ENCODE data around the gene USP5. TPM values are rescaled to one million over a fixed set of nuclear protein-coding genes. Genes with fewer than 3 reads are reported as not detected.

The USP5 gene
- total RNA-seq, 3 donors from 2014 or later (not counting 1 experiment from before 2014, with no cell fraction given) = 48.3 to 67.2 (median 57.2) TPM

DNA sequence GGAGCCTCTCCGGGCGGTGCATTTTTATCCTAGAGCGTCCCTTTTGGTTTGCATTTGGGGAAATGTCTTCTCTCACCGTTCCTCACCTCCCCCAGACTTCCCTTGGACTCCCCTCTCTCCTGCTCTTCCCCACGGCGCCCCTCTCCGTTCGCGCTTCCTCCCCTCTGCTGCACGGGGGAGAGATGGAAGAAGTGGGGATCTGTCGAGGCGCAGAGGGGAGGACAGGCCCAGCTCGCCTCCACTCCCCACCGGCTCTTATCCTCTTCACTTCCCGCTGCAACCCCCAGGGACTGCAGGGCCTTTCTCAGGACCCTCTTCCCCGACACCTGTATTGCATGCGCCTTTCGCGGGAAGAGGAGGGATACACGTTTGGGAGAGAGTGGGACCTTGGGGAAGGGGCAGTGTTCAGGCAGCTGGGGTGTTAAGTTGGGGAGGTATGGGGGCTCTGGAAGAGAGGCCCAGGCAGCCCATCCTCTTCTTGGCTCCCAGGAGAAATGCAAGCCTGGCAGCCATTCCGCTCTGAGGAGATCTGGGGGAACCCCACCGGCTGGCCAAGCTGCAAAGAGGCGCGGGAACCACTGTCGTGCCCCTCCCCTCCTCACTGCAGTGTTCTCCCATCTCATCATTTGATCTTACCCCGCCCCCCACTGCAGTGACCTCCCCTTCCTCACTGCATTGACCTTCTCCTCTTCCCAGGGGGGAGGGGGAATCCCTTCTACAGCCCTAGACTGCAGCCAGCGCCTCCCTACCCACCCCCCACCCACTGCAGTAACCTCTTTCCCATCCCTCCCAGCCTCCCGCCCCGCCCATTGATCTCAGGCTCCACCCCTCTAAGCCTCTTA, 63.2 kb downstream of the USP5 start:
- intact Hi-C loops (cut with micrococcal nuclease) = loop anchor here (2.0 kb wide), 1 partner anchor 42 kb away; the partner anchor contains the start of gene SPSB2
- peak overlapping the region; percentile 74 to 95 for H3K27ac Mint-ChIP-seq
- Histone ChIP-seq H3K27ac (ENCODE audit: low read length) (peak overlapping the region; percentile 36), H3K27me3 (ENCODE audit: control insufficient read depth, insufficient read depth, low read length) (no peaks in the 10 kb centered on the region), H3K4me1 (ENCODE audit: control insufficient read depth, insufficient read depth, low read length) (peaks cover 16% of the 10 kb centered on the region), H3K36me3 (ENCODE audit: control insufficient read depth, insufficient read depth, low read length) (no peaks in the 10 kb centered on the region), H3K4me3 (ENCODE audit: low read length) (peak overlapping the region; percentile 42), H3K9me3 (ENCODE audit: control insufficient read depth, insufficient read depth, low read length) (no peaks in the 10 kb centered on the region)
- peaks cover 0 to 6% of the 10 kb centered on the region in 2 donors for H3K27me3 Mint-ChIP-seq (ENCODE audit: low read depth in 2 of 2)
- H3K9me3 Mint-ChIP-seq = no peaks in the 10 kb centered on the region
- WGBS (ENCODE audit: insufficient coverage) = 35% methylated on average over 20 of the region's 29 CpGs
- peaks cover 16 to 41% of the 10 kb centered on the region in 2 donors for H3K4me1 Mint-ChIP-seq
- TF ChIP-seq, protein P1, sequence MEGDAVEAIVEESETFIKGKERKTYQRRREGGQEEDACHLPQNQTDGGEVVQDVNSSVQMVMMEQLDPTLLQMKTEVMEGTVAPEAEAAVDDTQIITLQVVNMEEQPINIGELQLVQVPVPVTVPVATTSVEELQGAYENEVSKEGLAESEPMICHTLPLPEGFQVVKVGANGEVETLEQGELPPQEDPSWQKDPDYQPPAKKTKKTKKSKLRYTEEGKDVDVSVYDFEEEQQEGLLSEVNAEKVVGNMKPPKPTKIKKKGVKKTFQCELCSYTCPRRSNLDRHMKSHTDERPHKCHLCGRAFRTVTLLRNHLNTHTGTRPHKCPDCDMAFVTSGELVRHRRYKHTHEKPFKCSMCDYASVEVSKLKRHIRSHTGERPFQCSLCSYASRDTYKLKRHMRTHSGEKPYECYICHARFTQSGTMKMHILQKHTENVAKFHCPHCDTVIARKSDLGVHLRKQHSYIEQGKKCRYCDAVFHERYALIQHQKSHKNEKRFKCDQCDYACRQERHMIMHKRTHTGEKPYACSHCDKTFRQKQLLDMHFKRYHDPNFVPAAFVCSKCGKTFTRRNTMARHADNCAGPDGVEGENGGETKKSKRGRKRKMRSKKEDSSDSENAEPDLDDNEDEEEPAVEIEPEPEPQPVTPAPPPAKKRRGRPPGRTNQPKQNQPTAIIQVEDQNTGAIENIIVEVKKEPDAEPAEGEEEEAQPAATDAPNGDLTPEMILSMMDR (IDR thresholded peaks at IDR 0.05) = no peak
- ATAC-seq (no peak), DNase-seq (no peak)
- peak overlapping the region; percentile 94 for H3K4me3 Mint-ChIP-seq
- H3K36me3 Mint-ChIP-seq = no peaks in the 10 kb centered on the region

DNA sequence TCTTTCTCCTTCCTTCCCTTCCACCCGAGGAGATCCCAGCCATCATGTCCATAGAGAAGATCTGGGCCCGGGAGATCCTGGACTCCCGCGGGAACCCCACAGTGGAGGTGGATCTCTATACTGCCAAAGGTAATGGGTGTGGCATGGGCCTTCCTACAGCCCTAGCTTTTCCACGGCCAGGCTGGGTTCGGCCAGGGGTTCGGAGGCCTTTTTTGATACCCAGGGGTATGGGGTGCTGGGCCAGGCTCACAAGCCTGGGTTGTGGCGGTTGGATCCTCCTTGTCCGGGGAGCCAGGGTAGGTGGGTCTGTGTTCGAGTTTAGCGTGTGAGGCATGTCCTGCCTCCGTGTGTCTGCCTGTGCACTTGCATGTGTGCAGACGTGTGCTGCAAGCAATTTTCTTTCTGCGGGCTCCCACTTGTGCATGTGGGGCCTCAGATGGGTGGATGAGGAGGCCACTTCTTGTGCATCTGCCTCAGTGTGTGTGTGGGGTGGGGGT, 63.9 kb downstream of the USP5 start:
- Histone ChIP-seq H3K36me3 (ENCODE audit: control insufficient read depth, insufficient read depth, low read length) (no peaks in the 10 kb centered on the region), H3K27me3 (ENCODE audit: control insufficient read depth, insufficient read depth, low read length) (no peaks in the 10 kb centered on the region), H3K4me1 (ENCODE audit: control insufficient read depth, insufficient read depth, low read length) (peaks cover 16% of the 10 kb centered on the region), H3K27ac (ENCODE audit: low read length) (no peak overlapping the region), H3K4me3 (ENCODE audit: low read length) (no peak overlapping the region), H3K9me3 (ENCODE audit: control insufficient read depth, insufficient read depth, low read length) (no peaks in the 10 kb centered on the region)
- TF ChIP-seq, protein P1 (IDR thresholded peaks at IDR 0.05) = no peak
- peak overlapping the region; percentile 94 for H3K4me3 Mint-ChIP-seq
- peaks cover 0 to 6% of the 10 kb centered on the region in 2 donors for H3K27me3 Mint-ChIP-seq (ENCODE audit: low read depth in 2 of 2)
- H3K9me3 Mint-ChIP-seq = no peaks in the 10 kb centered on the region
- H3K4me1 Mint-ChIP-seq = peaks cover 16 to 41% of the 10 kb centered on the region in 2 donors
- intact Hi-C loops (cut with micrococcal nuclease) = loop anchor here (2.0 kb wide), 1 partner anchor 43 kb away; the partner anchor contains the start of gene SPSB2
- H3K27ac Mint-ChIP-seq = no peak overlapping the region
- ATAC-seq (no peak), DNase-seq (no peak)
- 90% methylated on average over 14 of the region's 14 CpGs for WGBS (ENCODE audit: insufficient coverage)
- H3K36me3 Mint-ChIP-seq = no peaks in the 10 kb centered on the region

Other genes starting within 250 kb of the USP5 start
- gene CHD4, start 244.8 kb upstream of the USP5 start, total RNA-seq = 100 to 1,000 TPM; 568 to 795 (median 658) TPM
- 10 to 100 TPM in 2 of 3 donors, 1 to 10 TPM in 1; 10.0 to 27.8 (median 17.3) TPM for gene LPAR5, start 216.2 kb upstream of the USP5 start, total RNA-seq
- 10 to 100 TPM in 1 of 3 donors, 1 to 10 TPM in 2; 2.1 to 12.2 (median 4.7) TPM for gene ACRBP, start 204.7 kb upstream of the USP5 start, total RNA-seq
- gene ING4, start 189.0 kb upstream of the USP5 start, total RNA-seq = 10 to 100 TPM; 29.9 to 40.9 (median 30.2) TPM
- gene ZNF384, start 162.8 kb upstream of the USP5 start, total RNA-seq = 100 to 1,000 TPM in 2 of 3 donors, 10 to 100 TPM in 1; 95.1 to 101 (median 100) TPM
- not detected for gene PIANP, start 151.3 kb upstream of the USP5 start, total RNA-seq
- 10 to 100 TPM; 23.5 to 29.8 (median 28.9) TPM for gene COPS7A, start 128.1 kb upstream of the USP5 start, total RNA-seq
- gene MLF2, start 99.0 kb upstream of the USP5 start, total RNA-seq = 100 to 1,000 TPM; 114 to 117 (median 116) TPM
- 10 to 100 TPM in 1 of 3 donors, 1 to 10 TPM in 2; 2.3 to 33.2 (median 2.8) TPM for gene PTMS, start 85.8 kb upstream of the USP5 start, total RNA-seq
- 1 to 10 TPM in 1 of 3 donors, under 1 TPM in 2; 0.36 to 7.6 (median 0.78) TPM for gene LAG3, start 79.6 kb upstream of the USP5 start, total RNA-seq
- 10 to 100 TPM in 1 of 3 donors, 1 to 10 TPM in 2; 8.5 to 10.1 (median 9.8) TPM for gene CD4, start 62.6 kb upstream of the USP5 start, total RNA-seq
- 1 to 10 TPM in 1 of 3 donors, under 1 TPM in 2; 0.39 to 2.1 (median 0.68) TPM for gene GPR162, start 30.3 kb upstream of the USP5 start, total RNA-seq
- gene P3H3, start 23.7 kb upstream of the USP5 start, total RNA-seq = 1 to 10 TPM in 1 of 3 donors, under 1 TPM in 1, not detected in 1; 0.72 to 1.8 TPM
- not detected for gene GNB3, start 11.2 kb upstream of the USP5 start, total RNA-seq
- 1 to 10 TPM; 1.4 to 3.3 (median 1.4) TPM for gene CDCA3, start 864 bp upstream of the USP5 start, total RNA-seq
- 100 to 1,000 TPM; 167 to 196 (median 189) TPM for gene TPI1, start 15.4 kb downstream of the USP5 start, total RNA-seq
- 10 to 100 TPM in 1 of 3 donors, 1 to 10 TPM in 2; 8.1 to 19.1 (median 8.4) TPM for gene SPSB2, start 21.2 kb downstream of the USP5 start, total RNA-seq
- gene LRRC23, start 52.7 kb downstream of the USP5 start, total RNA-seq = 10 to 100 TPM in 1 of 3 donors, 1 to 10 TPM in 2; 8.1 to 16.8 (median 9.8) TPM
- 10 to 100 TPM; 21.6 to 30.8 (median 23.1) TPM for gene ENO2, start 62.4 kb downstream of the USP5 start, total RNA-seq
- 10 to 100 TPM; 29.3 to 34.0 (median 31.9) TPM for gene ATN1, start 75.8 kb downstream of the USP5 start, total RNA-seq
- not detected for gene RNU7-1, start 91.7 kb downstream of the USP5 start, total RNA-seq
- gene C12orf57, start 91.9 kb downstream of the USP5 start, total RNA-seq = 100 to 1,000 TPM; 125 to 157 (median 126) TPM
- 100 to 1,000 TPM; 279 to 357 (median 312) TPM for gene PTPN6, start 99.2 kb downstream of the USP5 start, total RNA-seq
- 100 to 1,000 TPM; 123 to 133 (median 127) TPM for gene PHB2, start 118.5 kb downstream of the USP5 start, total RNA-seq
- gene EMG1, start 118.8 kb downstream of the USP5 start, total RNA-seq = 10 to 100 TPM; 22.1 to 30.4 (median 23.3) TPM
- gene LPCAT3, start 166.3 kb downstream of the USP5 start, total RNA-seq = 10 to 100 TPM; 45.6 to 54.3 (median 45.6) TPM
- 1 to 10 TPM; 1.6 to 1.9 (median 1.9) TPM for gene C1S, start 208.6 kb downstream of the USP5 start, total RNA-seq
- gene C1R, start 240.3 kb downstream of the USP5 start, total RNA-seq = 1 to 10 TPM; 6.4 to 7.8 (median 6.6) TPM

All from natural killer cell (primary cell).